Fibroblast of skin of right quadriceps (primary cell): ENCODE results near the gene FAAP24.
"Not testable (repeated sequence)": the region's sequence is repeated elsewhere in the genome, so short reads cannot be mapped to it uniquely, and the experiment has no call there.

Experiments
- DNase-seq: peaks from one replicate; pipeline ENCODE4 v3.0.0-alpha.2; 2013

FAAP24 gene

GRCh38 chr19:33000910-33001309 is 28.9 kb downstream of the FAAP24 start:
- no peak for DNase-seq

GRCh38 chr19:33002126-33002865 is 30.3 kb downstream of the FAAP24 start:
- DNase-seq, result not testable (repeated sequence)

- not testable (repeated sequence) for DNase-seq
Measured at GRCh38 chr19:33003424-33004024, 31.5 kb downstream of the FAAP24 start.

- no peak for DNase-seq
Measured at GRCh38 chr19:33005440-33005839, 33.4 kb downstream of the FAAP24 start.

GRCh38 chr19:33008738-33009137 is 36.7 kb downstream of the FAAP24 start:
- DNase-seq, result no peak

- DNase-seq, result not testable (repeated sequence)
Measured at GRCh38 chr19:33010891-33011290, 38.8 kb downstream of the FAAP24 start.

GRCh38 chr19:33022472-33023116 is 50.6 kb downstream of the FAAP24 start:
- no peak for DNase-seq

GRCh38 chr19:33024398-33024797 is 52.4 kb downstream of the FAAP24 start:
- no peak for DNase-seq

- not testable (repeated sequence) for DNase-seq
Measured at GRCh38 chr19:33025468-33026238, 53.6 kb downstream of the FAAP24 start.

- DNase-seq, result not testable (repeated sequence)
Measured at GRCh38 chr19:33026602-33027001, 54.6 kb downstream of the FAAP24 start.
